H7 (cell line): ENCODE measurements around the gene PASK. TPM values are rescaled to one million over a fixed set of nuclear protein-coding genes. Genes with fewer than 3 reads are reported as not detected.

ENCODE experiments used
- DNase-seq: peaks from one replicate; pipeline ENCODE4 v3.0.0; 2012
- H3K27me3 ChIP-seq: 2 replicates; pipeline ENCODE4 v1.6.0; 2011; ENCODE audit warnings: mild to moderate bottlenecking, low read length; ENCODE audit not compliant: control insufficient read depth, insufficient read depth
- H3K36me3 ChIP-seq: replicated peaks from 2 replicates; pipeline ENCODE4 v1.5.1; 2011; ENCODE audit warnings: low read length; ENCODE audit not compliant: control insufficient read depth, insufficient read depth
- H3K4me3 ChIP-seq: 2 replicates; pipeline ENCODE4 v1.5.1; 2011; ENCODE audit warnings: low read depth, mild to moderate bottlenecking, control low read depth, low read length, moderate library complexity; ENCODE audit not compliant: insufficient read depth
- total RNA-seq: library from RNA; depleted of rRNA; stranded (reverse); fragments of >200 nt; shearing (Covaris generic); gene quantifications from 2 replicates; pipeline ENCODE4 v1.2.3, GENCODE V29; 2014

The PASK gene
- total RNA-seq, 1 experiment from 2014 or later: 20.6 TPM

- peaks cover 8% of the 10 kb centered on the region; the same call in 1 of the 2 replicates for H3K27me3 ChIP-seq
- H3K36me3 ChIP-seq: peaks cover 6% of the 10 kb centered on the region
- no peak for DNase-seq
- H3K4me3 ChIP-seq: no peak overlapping the region
Measured at GRCh38 chr2:241146286-241146685, 3.0 kb downstream of the PASK start.

- Histone ChIP-seq H3K36me3 (peaks cover 13% of the 10 kb centered on the region), H3K4me3 (no peak overlapping the region), H3K27me3 (no peaks in the 10 kb centered on the region)
- no peak for DNase-seq
Measured at GRCh38 chr2:241142593-241142992, 6.7 kb downstream of the PASK start.

- no peak overlapping the region for H3K4me3 ChIP-seq
- DNase-seq: no peak
Measured at GRCh38 chr2:241142063-241142462, 7.2 kb downstream of the PASK start.

GRCh38 chr2:241141214-241141770, 8.0 kb downstream of the PASK start:
- DNase-seq: no peak
- H3K4me3 ChIP-seq: no peak overlapping the region
- no peaks in the 10 kb centered on the region for H3K27me3 ChIP-seq
- peaks cover 15% of the 10 kb centered on the region for H3K36me3 ChIP-seq

More at GRCh38 chr2:241142063-241142462, 7.2 kb downstream of the PASK start:
- no peaks in the 10 kb centered on the region for H3K27me3 ChIP-seq
- peaks cover 13% of the 10 kb centered on the region for H3K36me3 ChIP-seq

- H3K4me3 ChIP-seq: no peak overlapping the region
- DNase-seq: no peak
- no peaks in the 10 kb centered on the region for H3K27me3 ChIP-seq
- peaks cover 16% of the 10 kb centered on the region for H3K36me3 ChIP-seq
Measured at GRCh38 chr2:241140445-241140840, 8.8 kb downstream of the PASK start.

- DNase-seq: no peak
- Histone ChIP-seq H3K4me3 (no peak overlapping the region), H3K36me3 (peaks cover 16% of the 10 kb centered on the region), H3K27me3 (no peaks in the 10 kb centered on the region)
Measured at GRCh38 chr2:241139531-241140444, 9.5 kb downstream of the PASK start.

- H3K27me3 ChIP-seq: no peaks in the 10 kb centered on the region
- peaks cover 16% of the 10 kb centered on the region for H3K36me3 ChIP-seq
- H3K4me3 ChIP-seq: no peak overlapping the region
- DNase-seq: no peak
Measured at GRCh38 chr2:241138471-241138870, 10.8 kb downstream of the PASK start.

- H3K4me3 ChIP-seq: no peak overlapping the region
- DNase-seq: no peak
Measured at GRCh38 chr2:241137276-241138190, 11.7 kb downstream of the PASK start.

GRCh38 chr2:241136661-241137260, 12.5 kb downstream of the PASK start:
- H3K27me3 ChIP-seq: no peaks in the 10 kb centered on the region
- DNase-seq: no peak
- peaks cover 14% of the 10 kb centered on the region for H3K36me3 ChIP-seq
- no peak overlapping the region for H3K4me3 ChIP-seq

More at GRCh38 chr2:241137276-241138190, 11.7 kb downstream of the PASK start:
- H3K36me3 ChIP-seq: peaks cover 17% of the 10 kb centered on the region
- H3K27me3 ChIP-seq: no peaks in the 10 kb centered on the region

GRCh38 chr2:241136191-241136590, 13.1 kb downstream of the PASK start:
- Histone ChIP-seq H3K4me3 (no peak overlapping the region), H3K36me3 (peaks cover 14% of the 10 kb centered on the region), H3K27me3 (no peaks in the 10 kb centered on the region)
- DNase-seq: no peak

- Histone ChIP-seq H3K27me3 (no peaks in the 10 kb centered on the region), H3K36me3 (peaks cover 14% of the 10 kb centered on the region), H3K4me3 (no peak overlapping the region)
- no peak for DNase-seq
Measured at GRCh38 chr2:241135737-241136136, 13.5 kb downstream of the PASK start.

GRCh38 chr2:241134711-241135110, 14.6 kb downstream of the PASK start:
- H3K36me3 ChIP-seq: peaks cover 10% of the 10 kb centered on the region
- no peak overlapping the region for H3K4me3 ChIP-seq
- H3K27me3 ChIP-seq: no peaks in the 10 kb centered on the region
- DNase-seq: no peak

- no peaks in the 10 kb centered on the region for H3K27me3 ChIP-seq
- DNase-seq: no peak
- peaks cover 9% of the 10 kb centered on the region for H3K36me3 ChIP-seq
- H3K4me3 ChIP-seq: no peak overlapping the region
Measured at GRCh38 chr2:241133436-241133820, 15.8 kb downstream of the PASK start.
